Hepatocyte (in vitro differentiated cells): ENCODE data around the gene NAT14. TPM values are rescaled to one million over a fixed set of nuclear protein-coding genes. Genes with fewer than 3 reads are reported as not detected.

Experiments used
- DNase-seq: peaks from one replicate; pipeline ENCODE4 v3.0.0-alpha.2; 2016; ENCODE audit warnings: low spot score
- H2AFZ ChIP-seq: fragments of 200-600 bp; sonication (generic); 2 replicates; pipeline ENCODE4 v1.6.0; 2016; ENCODE audit warnings: antibody characterized with exemption, mild to moderate bottlenecking
- H3K27ac ChIP-seq: fragments of 200-600 bp; sonication (generic); 2 replicates; pipeline ENCODE4 v1.5.1; 2016; ENCODE audit warnings: mild to moderate bottlenecking
- H3K27me3 ChIP-seq: fragments of 200-600 bp; sonication (generic); 2 replicates; pipeline ENCODE4 v1.6.1; 2016
- H3K36me3 ChIP-seq: fragments of 200-600 bp; sonication (generic); replicated peaks from 2 replicates; pipeline ENCODE4 v1.5.1; 2016; ENCODE audit warnings: low read depth; ENCODE audit not compliant: insufficient read depth
- H3K4me1 ChIP-seq: fragments of 200-600 bp; sonication (generic); 2 replicates; pipeline ENCODE4 v1.5.1; 2016; ENCODE audit warnings: mild to moderate bottlenecking, moderate library complexity; ENCODE audit not compliant: insufficient read depth
- H3K4me2 ChIP-seq: fragments of 200-600 bp; sonication (generic); 2 replicates; pipeline ENCODE4 v1.6.0; 2016
- H3K4me3 ChIP-seq: fragments of 200-600 bp; sonication (generic); 2 replicates; pipeline ENCODE4 v1.5.1; 2016; ENCODE audit warnings: mild to moderate bottlenecking
- H3K79me2 ChIP-seq: fragments of 200-600 bp; sonication (generic); 2 replicates; pipeline ENCODE4 v1.6.0; 2017; ENCODE audit warnings: mild to moderate bottlenecking
- H3K9me2 ChIP-seq: fragments of 200-600 bp; sonication (generic); replicated peaks from 2 replicates; pipeline ENCODE4 v1.6.0; 2017; ENCODE audit warnings: mild to moderate bottlenecking; ENCODE audit not compliant: insufficient read depth
- H3K9me3 ChIP-seq: fragments of 200-600 bp; sonication (generic); 2 replicates; pipeline ENCODE4 v1.5.1; 2016; ENCODE audit warnings: low read depth, mild to moderate bottlenecking
- H4K20me1 ChIP-seq: fragments of 200-600 bp; sonication (generic); 2 replicates; pipeline ENCODE4 v1.6.0; 2016; ENCODE audit warnings: mild to moderate bottlenecking; ENCODE audit not compliant: insufficient read depth, poor library complexity, severe bottlenecking
- EZH2 ChIP-seq: fragments of 200-600 bp; sonication (generic); IDR thresholded peaks from 2 replicates; pipeline ENCODE4 v1.6.1; 2016; ENCODE audit warnings: antibody characterized with exemption, mild to moderate bottlenecking, borderline replicate concordance
- EZH2phosphoT487 ChIP-seq: fragments of 200-600 bp; sonication (generic); IDR thresholded peaks from one replicate; pipeline ENCODE4 v1.6.1; 2018; ENCODE audit warnings: antibody characterized with exemption, mild to moderate bottlenecking, low read depth, moderate library complexity; ENCODE audit not compliant: unreplicated experiment, severe bottlenecking
- WGBS: methylation state at CpG from one replicate; pipeline ENCODE4 v1.1.6; 2016; ENCODE audit warnings: low lambda C conversion rate; ENCODE audit errors: missing lambda C conversion rate; 5-methylcytosine and 5-hydroxymethylcytosine counted together
- polyA plus RNA-seq: library from polyadenylated mRNA; unstranded; fragments of >200 nt; fragmentation: Nextera tagmentation; extraction: Ambion mirVana; gene quantifications from 2 replicates; pipeline ENCODE4 v1.2.1, GENCODE V29; 2016
- total RNA-seq: library from RNA; depleted of rRNA; stranded (reverse); fragments of >200 nt; gene quantifications from 2 replicates; pipeline ENCODE4 v1.2.3, GENCODE V29; 2014
- TF ChIP-seq, protein P1 (sequence below): fragments of 200-600 bp; sonication (generic); IDR thresholded peaks from 2 replicates; pipeline ENCODE4 v1.5.1; 2016; ENCODE audit warnings: antibody characterized with exemption, mild to moderate bottlenecking; ENCODE audit not compliant: poor library complexity

Gene NAT14
- total and polyA plus RNA-seq, 2 experiments from 2014 or later = 22.3 to 40.3 TPM

DNA sequence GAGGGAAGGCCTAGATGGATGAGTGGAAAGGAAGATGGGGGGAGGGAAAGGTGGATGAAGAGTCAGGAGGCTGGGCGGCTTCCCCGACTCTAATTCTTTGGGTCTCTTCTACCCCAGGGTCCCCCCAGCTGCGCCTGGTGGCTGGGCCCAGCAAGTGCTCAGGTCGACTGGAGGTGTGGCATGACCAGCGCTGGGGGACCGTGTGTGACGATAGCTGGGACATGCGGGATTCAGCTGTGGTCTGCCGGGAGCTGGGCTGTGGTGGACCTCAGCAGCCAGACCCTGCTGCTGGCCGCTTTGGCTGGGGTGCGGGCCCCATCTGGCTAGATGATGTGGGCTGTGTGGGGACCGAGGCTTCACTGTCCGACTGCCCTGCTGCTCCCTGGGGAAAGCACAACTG, 12.8 kb downstream of the NAT14 start:
- no peaks in the 10 kb centered on the region for H3K4me1 ChIP-seq
- no peaks in the 10 kb centered on the region for H4K20me1 ChIP-seq
- H3K9me2 ChIP-seq = no peaks in the 10 kb centered on the region
- no peak overlapping the region for H3K4me2 ChIP-seq
- TF ChIP-seq, protein P1, sequence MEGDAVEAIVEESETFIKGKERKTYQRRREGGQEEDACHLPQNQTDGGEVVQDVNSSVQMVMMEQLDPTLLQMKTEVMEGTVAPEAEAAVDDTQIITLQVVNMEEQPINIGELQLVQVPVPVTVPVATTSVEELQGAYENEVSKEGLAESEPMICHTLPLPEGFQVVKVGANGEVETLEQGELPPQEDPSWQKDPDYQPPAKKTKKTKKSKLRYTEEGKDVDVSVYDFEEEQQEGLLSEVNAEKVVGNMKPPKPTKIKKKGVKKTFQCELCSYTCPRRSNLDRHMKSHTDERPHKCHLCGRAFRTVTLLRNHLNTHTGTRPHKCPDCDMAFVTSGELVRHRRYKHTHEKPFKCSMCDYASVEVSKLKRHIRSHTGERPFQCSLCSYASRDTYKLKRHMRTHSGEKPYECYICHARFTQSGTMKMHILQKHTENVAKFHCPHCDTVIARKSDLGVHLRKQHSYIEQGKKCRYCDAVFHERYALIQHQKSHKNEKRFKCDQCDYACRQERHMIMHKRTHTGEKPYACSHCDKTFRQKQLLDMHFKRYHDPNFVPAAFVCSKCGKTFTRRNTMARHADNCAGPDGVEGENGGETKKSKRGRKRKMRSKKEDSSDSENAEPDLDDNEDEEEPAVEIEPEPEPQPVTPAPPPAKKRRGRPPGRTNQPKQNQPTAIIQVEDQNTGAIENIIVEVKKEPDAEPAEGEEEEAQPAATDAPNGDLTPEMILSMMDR = no peak
- TF ChIP-seq EZH2 = no peak
- TF ChIP-seq EZH2phosphoT487 = no peak
- H3K27me3 ChIP-seq = peaks cover 3% of the 10 kb centered on the region
- H3K9me3 ChIP-seq = no peaks in the 10 kb centered on the region
- no peaks in the 10 kb centered on the region for H3K36me3 ChIP-seq
- no peak for DNase-seq
- no peak overlapping the region for H3K4me3 ChIP-seq
- H2AFZ ChIP-seq = no peak overlapping the region
- 88% methylated on average over 13 of the region's 13 CpGs for WGBS
- H3K27ac ChIP-seq = no peak overlapping the region
- no peaks in the 10 kb centered on the region for H3K79me2 ChIP-seq

DNA sequence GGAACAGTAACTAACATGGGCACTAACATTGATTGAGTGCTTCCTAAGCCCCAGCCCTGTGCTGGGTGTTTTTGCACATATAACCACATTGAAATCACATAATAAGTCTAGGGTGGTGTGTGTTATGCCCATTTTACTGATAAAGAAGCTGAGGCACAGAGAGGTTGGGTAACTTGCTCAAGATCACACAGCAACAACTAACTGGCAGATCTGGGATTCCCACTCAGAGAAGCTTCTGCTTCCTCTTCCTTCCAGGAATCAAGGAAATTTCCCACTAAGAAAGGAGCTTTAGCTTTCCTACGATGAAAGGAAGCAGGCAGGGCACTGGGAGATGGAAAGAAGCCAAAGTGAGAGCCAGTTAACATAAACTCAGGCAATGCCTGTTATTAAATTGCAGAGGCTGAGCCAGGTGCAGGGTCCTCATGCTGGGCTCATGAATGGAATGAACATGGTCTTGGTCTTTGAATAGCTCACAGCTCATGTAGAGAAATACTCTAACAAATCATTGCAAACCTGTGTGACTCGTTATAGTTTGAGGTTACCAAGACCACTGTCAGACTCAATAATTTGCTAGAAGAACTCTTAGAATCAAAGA, 13.4 kb downstream of the NAT14 start:
- no peaks in the 10 kb centered on the region for H4K20me1 ChIP-seq
- no peak overlapping the region for H3K4me2 ChIP-seq
- H3K9me2 ChIP-seq = no peaks in the 10 kb centered on the region
- DNase-seq = no peak
- WGBS = 50% methylated on average over 2 of the region's 2 CpGs
- H3K4me1 ChIP-seq = no peaks in the 10 kb centered on the region
- H3K27me3 ChIP-seq = no peaks in the 10 kb centered on the region
- no peak overlapping the region for H3K27ac ChIP-seq
- no peak overlapping the region for H3K4me3 ChIP-seq
- H3K36me3 ChIP-seq = no peaks in the 10 kb centered on the region
- TF ChIP-seq, protein P1 = no peak
- no peak for TF ChIP-seq EZH2phosphoT487
- no peak for TF ChIP-seq EZH2
- H3K9me3 ChIP-seq = no peaks in the 10 kb centered on the region
- no peaks in the 10 kb centered on the region for H3K79me2 ChIP-seq
- H2AFZ ChIP-seq = no peak overlapping the region

DNA sequence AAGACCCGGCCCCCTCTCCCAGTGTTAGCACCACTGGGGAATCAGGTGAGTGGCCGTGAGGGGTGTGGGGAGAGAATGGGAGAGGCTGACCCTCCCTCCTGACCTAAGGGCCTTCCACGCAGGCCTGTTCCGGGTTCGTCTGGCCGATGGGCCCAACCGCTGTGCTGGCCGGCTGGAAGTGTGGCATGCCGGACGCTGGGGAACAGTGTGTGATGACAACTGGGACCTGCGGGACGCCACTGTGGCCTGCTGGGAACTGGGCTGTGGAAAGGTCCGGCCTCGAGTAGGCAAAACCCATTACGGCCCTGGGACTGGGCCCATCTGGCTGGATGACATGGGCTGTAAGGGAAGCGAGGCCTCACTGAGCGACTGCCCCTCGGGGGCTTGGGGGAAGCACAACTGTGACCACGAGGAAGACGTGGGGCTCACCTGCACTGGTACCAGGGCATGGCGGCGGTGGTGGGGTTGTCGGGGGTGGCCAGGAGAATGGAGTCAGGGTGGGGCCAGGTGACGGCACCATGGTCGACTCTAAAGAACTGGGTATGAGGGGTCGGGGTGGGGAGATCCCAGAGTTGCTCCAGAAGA, 15.5 kb downstream of the NAT14 start:
- Histone ChIP-seq H3K4me3 (no peak overlapping the region), H3K9me2 (no peaks in the 10 kb centered on the region), H3K9me3 (no peaks in the 10 kb centered on the region), H3K27ac (no peak overlapping the region), H3K27me3 (no peaks in the 10 kb centered on the region), H3K36me3 (no peaks in the 10 kb centered on the region), H4K20me1 (no peaks in the 10 kb centered on the region), H3K79me2 (no peaks in the 10 kb centered on the region), H3K4me2 (no peak overlapping the region), H2AFZ (no peak overlapping the region), H3K4me1 (no peaks in the 10 kb centered on the region)
- TF ChIP-seq EZH2 (no peak), EZH2phosphoT487 (no peak)
- TF ChIP-seq, protein P1 = no peak
- 96% methylated on average over 23 of the region's 26 CpGs for WGBS
- no peak for DNase-seq
